B cell (primary cell): ENCODE data around the gene EBLN1. TPM values are rescaled to one million over a fixed set of nuclear protein-coding genes. Genes with fewer than 3 reads are reported as not detected.

Source experiments
- ATAC-seq: fragments of 200-7000 bp; cut with Tn5 transposase; one replicate; pipeline ENCODE4 v1.10.0; 2021; ENCODE audit warnings: low read depth, mild to moderate bottlenecking, moderate number of reproducible peaks, moderate library complexity
- CTCF ChIA-PET: fragments of 350-600 bp; sonication (Branson Sonifier 250); formaldehyde crosslinking; loops from one replicate; lab custom pipeline; 2021; ENCODE audit warnings: antibody characterized with exemption, inconsistent platforms; lab: Charles Lee
- POLR2A ChIA-PET: fragments of 350-600 bp; sonication (Branson Sonifier 250); formaldehyde crosslinking; loops from one replicate; lab custom pipeline; 2021; ENCODE audit warnings: antibody characterized with exemption; lab: Charles Lee
- DNase-seq: peaks from one replicate; pipeline ENCODE4 v3.0.0; 2013
- H2AFZ ChIP-seq: 2 replicates; pipeline ENCODE4 v1.6.1; 2012; ENCODE audit warnings: mild to moderate bottlenecking, low read depth, low read length; ENCODE audit not compliant: insufficient read depth, poor library complexity, severe bottlenecking
- H3K27ac ChIP-seq, 2 donors: 1 replicate in 1 of 2; 2 replicates in 1 of 2; pipeline ENCODE4 v1.5.1; 2012 to 2013; ENCODE audit warnings: low read length in 2 of 2, mild to moderate bottlenecking in 2 of 2, moderate library complexity in 1 of 2
- H3K27me3 ChIP-seq, 4 experiments: fragments of 200-600 bp in 1 of 4; sonication (generic) in 1 of 4; replicated peaks in 1 of 4; 1 replicate in 2 of 4; 2 replicates in 2 of 4; pipeline versions ENCODE4 v1.6.1 to v1.7.0; 2013 to 2016; ENCODE audit warnings: low read length in 3 of 4, mild to moderate bottlenecking in 2 of 4, mixed read lengths in 1 of 4, moderate library complexity in 1 of 4; ENCODE audit not compliant: insufficient read depth in 4 of 4, control insufficient read depth in 3 of 4; ENCODE audit errors: control extremely low read depth in 1 of 4
- H3K36me3 ChIP-seq, 2 experiments: replicated peaks in 1 of 2; 1 replicate in 1 of 2; 2 replicates in 1 of 2; pipeline versions ENCODE4 v1.6.1 to v1.7.1; 2013; ENCODE audit warnings: low read length in 1 of 2; ENCODE audit not compliant: insufficient read depth in 2 of 2, control insufficient read depth in 1 of 2; ENCODE audit errors: control extremely low read depth in 1 of 2, extremely low read depth in 1 of 2
- H3K4me1 ChIP-seq, 2 donors: fragments of 200-600 bp in 1 of 2; sonication (generic) in 1 of 2; 1 replicate in 1 of 2; 2 replicates in 1 of 2; pipeline versions ENCODE4 v1.5.1 to v1.6.1; 2013 to 2017; ENCODE audit warnings: low read length in 2 of 2; ENCODE audit not compliant: control insufficient read depth in 2 of 2, insufficient read depth in 2 of 2
- H3K4me2 ChIP-seq: replicated peaks from 2 replicates; pipeline ENCODE3; 2012; ENCODE audit warnings: mild to moderate bottlenecking, low read depth, low read length; ENCODE audit not compliant: poor library complexity, severe bottlenecking
- H3K4me3 ChIP-seq, 5 experiments: fragments of 200-600 bp in 1 of 5; sonication (generic) in 1 of 5; 1 replicate in 3 of 5; 2 replicates in 2 of 5; pipeline versions ENCODE4 v1.5.1 to v1.7.0; 2011 to 2016; ENCODE audit warnings: low read length in 4 of 5, mild to moderate bottlenecking in 4 of 5, low read depth in 2 of 5, control low read depth in 1 of 5, moderate library complexity in 1 of 5; ENCODE audit not compliant: insufficient read depth in 1 of 5; ENCODE audit errors: control extremely low read depth in 1 of 5, extremely low read depth in 1 of 5
- H3K79me2 ChIP-seq: fragments of 200-600 bp; sonication (generic); one replicate; pipeline ENCODE4 v1.6.0; 2016; ENCODE audit warnings: low read length; ENCODE audit not compliant: control insufficient read depth, insufficient read depth
- H3K9ac ChIP-seq: fragments of 200-600 bp; sonication (generic); 2 replicates; pipeline ENCODE4 v1.6.1; 2017; ENCODE audit warnings: mild to moderate bottlenecking, low read length, moderate library complexity
- H3K9me3 ChIP-seq, 3 donors: one replicate each; pipeline versions ENCODE4 v1.6.1 to v1.7.1; 2013; ENCODE audit warnings: low read length in 2 of 3; ENCODE audit not compliant: control insufficient read depth in 2 of 3, insufficient read depth in 1 of 3; ENCODE audit errors: control extremely low read depth in 1 of 3
- H4K20me1 ChIP-seq: 2 replicates; pipeline ENCODE4 v1.6.0; 2012; ENCODE audit warnings: mild to moderate bottlenecking, low read length; ENCODE audit not compliant: insufficient read depth, control insufficient read depth, poor library complexity, severe bottlenecking
- H3K27ac Mint-ChIP-seq: one replicate; pipeline ENCODE4 v1.8.0; 2021; ENCODE audit warnings: mixed read lengths
- H3K27me3 Mint-ChIP-seq: one replicate; pipeline ENCODE4 v1.8.0; 2021; ENCODE audit warnings: mixed read lengths
- H3K4me1 Mint-ChIP-seq: one replicate; pipeline ENCODE4 v1.8.0; 2021; ENCODE audit warnings: mixed read lengths
- H3K4me3 Mint-ChIP-seq: one replicate; pipeline ENCODE4 v1.8.0; 2021; ENCODE audit warnings: mixed read lengths
- H3K9me3 Mint-ChIP-seq: one replicate; pipeline ENCODE4 v1.8.0; 2022; ENCODE audit warnings: mixed read lengths; ENCODE audit not compliant: insufficient read depth
- EZH2 ChIP-seq: IDR thresholded peaks from 2 replicates; pipeline ENCODE4 v1.6.1; 2012; ENCODE audit warnings: borderline replicate concordance, low read depth, mild to moderate bottlenecking, moderate library complexity, low read length; ENCODE audit not compliant: insufficient read depth, poor library complexity, severe bottlenecking
- WGBS: methylation state at CpG from one replicate; pipeline ENCODE4 v1.1.5; 2013; ENCODE audit warnings: missing lambda C conversion rate; ENCODE audit not compliant: insufficient coverage; 5-methylcytosine and 5-hydroxymethylcytosine counted together
- intact Hi-C: fragments of 100-400 bp; cut with micrococcal nuclease; formaldehyde crosslinking; loops from one replicate; pipeline ENCODE4 v1.10.0; 2022
- polyA plus RNA-seq: library from polyadenylated mRNA; depleted of rRNA; stranded (reverse); fragments of >200 nt; gene quantifications from 2 replicates; pipeline ENCODE4 v1.2.3, GENCODE V29; 2012
- total RNA-seq, 2 donors: library from RNA; stranded (reverse); fragments of 120-200 nt in 1 of 2; gene quantifications; 1 replicate in 1 of 2; 2 replicates in 1 of 2; pipeline versions ENCODE4 v1.2.3 to v1.2.4, GENCODE V29; 2013 to 2022
- TF ChIP-seq, protein P1 (sequence below): fragments of 200-600 bp; IDR thresholded peaks from one replicate; pipeline ENCODE4 v1.8.0; 2022; ENCODE audit warnings: antibody characterized with exemption, mild to moderate bottlenecking

The EBLN1 gene
- total and polyA plus RNA-seq, 2 donors (not counting 1 experiment from before 2014, with no cell fraction given), result not detected

DNA sequence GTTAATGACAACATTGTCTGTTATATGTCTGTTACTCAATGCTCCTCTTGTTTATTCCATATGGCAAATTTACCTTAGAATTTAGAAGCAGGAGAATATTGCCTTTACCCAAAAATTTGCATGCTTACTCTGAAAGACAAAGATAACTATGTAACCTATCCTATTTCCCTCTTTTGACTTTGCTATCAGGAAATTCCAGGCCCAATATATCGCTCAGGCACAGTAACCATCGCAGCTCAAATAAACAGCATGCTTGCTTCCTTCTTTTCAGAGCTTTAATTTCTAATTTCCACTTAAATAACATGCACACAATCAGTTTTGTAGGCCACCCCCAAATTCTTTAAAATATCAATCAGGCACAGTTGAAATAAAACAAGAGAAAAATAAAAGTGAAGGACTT is 57.8 kb downstream of the EBLN1 start:
- intact Hi-C loops, result no loop called here
- WGBS, result no CpG with 5 or more reads among the region's 2 CpGs

DNA sequence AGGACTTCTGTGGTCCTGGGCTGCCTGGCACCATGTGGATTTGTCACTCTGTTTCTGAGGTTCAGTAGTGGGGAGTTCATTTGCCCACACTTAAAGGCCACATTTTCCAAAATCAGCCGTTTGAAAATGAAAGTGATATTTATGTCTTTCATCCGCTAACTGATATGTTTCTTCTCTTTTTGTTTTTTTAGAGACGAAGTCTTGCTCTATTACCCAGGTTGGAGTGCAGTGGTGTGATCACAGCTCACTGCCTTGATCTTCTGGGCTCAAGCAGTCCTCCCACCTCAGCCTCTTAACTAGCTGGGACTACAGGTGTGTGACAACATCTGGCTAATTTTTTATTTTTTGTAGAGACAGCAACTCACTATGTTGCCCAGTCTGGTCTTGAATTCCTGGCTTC is 58.6 kb downstream of the EBLN1 start:
- Histone ChIP-seq H2AFZ (peak overlapping the region; percentile 64), H3K36me3 (no peaks in the 10 kb centered on the region), H3K9ac (peak overlapping the region; percentile 23), H3K9me3 (no peaks in the 10 kb centered on the region), H4K20me1 (no peaks in the 10 kb centered on the region), H3K4me1 (peaks cover 5 to 8% of the 10 kb centered on the region in 2 donors), H3K4me3 (peak overlapping the region in 1 of 5 experiments; percentile 35), H3K27ac (no peak overlapping the region), H3K79me2 (no peaks in the 10 kb centered on the region), H3K4me2 (peak overlapping the region; percentile 45), H3K27me3 (no peaks in the 10 kb centered on the region)
- H3K9me3 Mint-ChIP-seq, result no peaks in the 10 kb centered on the region
- H3K27me3 Mint-ChIP-seq, result peaks cover 19% of the 10 kb centered on the region
- peak overlapping the region; percentile 35 for H3K4me3 Mint-ChIP-seq
- H3K4me1 Mint-ChIP-seq, result peaks cover 10% of the 10 kb centered on the region
- ATAC-seq, result no peak
- TF ChIP-seq, protein P1, sequence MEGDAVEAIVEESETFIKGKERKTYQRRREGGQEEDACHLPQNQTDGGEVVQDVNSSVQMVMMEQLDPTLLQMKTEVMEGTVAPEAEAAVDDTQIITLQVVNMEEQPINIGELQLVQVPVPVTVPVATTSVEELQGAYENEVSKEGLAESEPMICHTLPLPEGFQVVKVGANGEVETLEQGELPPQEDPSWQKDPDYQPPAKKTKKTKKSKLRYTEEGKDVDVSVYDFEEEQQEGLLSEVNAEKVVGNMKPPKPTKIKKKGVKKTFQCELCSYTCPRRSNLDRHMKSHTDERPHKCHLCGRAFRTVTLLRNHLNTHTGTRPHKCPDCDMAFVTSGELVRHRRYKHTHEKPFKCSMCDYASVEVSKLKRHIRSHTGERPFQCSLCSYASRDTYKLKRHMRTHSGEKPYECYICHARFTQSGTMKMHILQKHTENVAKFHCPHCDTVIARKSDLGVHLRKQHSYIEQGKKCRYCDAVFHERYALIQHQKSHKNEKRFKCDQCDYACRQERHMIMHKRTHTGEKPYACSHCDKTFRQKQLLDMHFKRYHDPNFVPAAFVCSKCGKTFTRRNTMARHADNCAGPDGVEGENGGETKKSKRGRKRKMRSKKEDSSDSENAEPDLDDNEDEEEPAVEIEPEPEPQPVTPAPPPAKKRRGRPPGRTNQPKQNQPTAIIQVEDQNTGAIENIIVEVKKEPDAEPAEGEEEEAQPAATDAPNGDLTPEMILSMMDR, result no peak
- no peak for TF ChIP-seq EZH2
- CTCF ChIA-PET, result no interaction called here
- POLR2A ChIA-PET, result no interaction called here
- no peak overlapping the region for H3K27ac Mint-ChIP-seq
- no CpG with 5 or more reads among the region's 3 CpGs for WGBS
- no peak for DNase-seq
- intact Hi-C loops, result no loop called here

More for the DNA sequence above, 57.8 kb downstream of the EBLN1 start:
- no peaks in the 10 kb centered on the region for H3K9me3 Mint-ChIP-seq
- no peak overlapping the region for H3K4me2 ChIP-seq
- H3K9me3 ChIP-seq, result no peaks in the 10 kb centered on the region
- H3K4me3 Mint-ChIP-seq, result no peak overlapping the region
- no peaks in the 10 kb centered on the region for H3K79me2 ChIP-seq
- no peak overlapping the region for H3K27ac Mint-ChIP-seq
- no peak overlapping the region for H3K9ac ChIP-seq
- no peaks in the 10 kb centered on the region for H3K36me3 ChIP-seq
- CTCF ChIA-PET, result no interaction called here
- DNase-seq (no peak), ATAC-seq (no peak)
- H3K4me3 ChIP-seq, result no peak overlapping the region
- POLR2A ChIA-PET, result no interaction called here
- no peak overlapping the region for H3K27ac ChIP-seq
- no peak overlapping the region for H2AFZ ChIP-seq
- H4K20me1 ChIP-seq, result no peaks in the 10 kb centered on the region
- H3K27me3 Mint-ChIP-seq, result peaks cover 22% of the 10 kb centered on the region
- no peak for TF ChIP-seq EZH2
- TF ChIP-seq, protein P1, result no peak
- H3K4me1 ChIP-seq, result peaks cover 5 to 8% of the 10 kb centered on the region in 2 donors
- peaks cover 10% of the 10 kb centered on the region for H3K4me1 Mint-ChIP-seq
- H3K27me3 ChIP-seq, result no peaks in the 10 kb centered on the region

Other genes with a start within 250 kb of the EBLN1 start
- gene DNAJC1, start 214.3 kb downstream of the EBLN1 start, total RNA-seq, result 15.4 and 16.1 TPM in 2 replicates
- gene DNAJC1, start 214.3 kb downstream of the EBLN1 start, polyA plus RNA-seq, result 9.4 and 10.2 TPM in 2 replicates
- gene COMMD3, start 98.4 kb upstream of the EBLN1 start, total RNA-seq, result 74.3 and 78.0 TPM in 2 replicates
- gene COMMD3, start 98.4 kb upstream of the EBLN1 start, polyA plus RNA-seq, result 46.0 and 53.5 TPM in 2 replicates
- 72.4 and 83.8 TPM in 2 replicates for gene BMI1, start 103.1 kb upstream of the EBLN1 start, total RNA-seq
- 18.0 and 28.0 TPM in 2 replicates for gene BMI1, start 103.1 kb upstream of the EBLN1 start, polyA plus RNA-seq
- not detected in 2 replicates for gene SPAG6, start 127.5 kb upstream of the EBLN1 start, total RNA-seq
- gene SPAG6, start 127.5 kb upstream of the EBLN1 start, polyA plus RNA-seq, result 0.17 TPM in 1 of 2 replicates, not detected in the other